Choroid plexus epithelial cell (primary cell): ENCODE measurements around the gene CPN2.

Experiments used
- DNase-seq: peaks from one replicate; pipeline ENCODE4 v3.0.0-alpha.2; 2010; ENCODE audit warnings: low read depth
- H3K4me3 ChIP-seq: 2 replicates; pipeline ENCODE4 v1.5.1; 2011; ENCODE audit warnings: low read depth, mild to moderate bottlenecking, control low read depth, low read length, moderate library complexity
- TF ChIP-seq, protein P1 (sequence below): conservative IDR thresholded peaks from 2 replicates; pipeline ENCODE4 v1.5.1; 2011; ENCODE audit warnings: low read depth, mild to moderate bottlenecking, control low read depth, inconsistent platforms, low read length, moderate library complexity

Gene CPN2

DNA sequence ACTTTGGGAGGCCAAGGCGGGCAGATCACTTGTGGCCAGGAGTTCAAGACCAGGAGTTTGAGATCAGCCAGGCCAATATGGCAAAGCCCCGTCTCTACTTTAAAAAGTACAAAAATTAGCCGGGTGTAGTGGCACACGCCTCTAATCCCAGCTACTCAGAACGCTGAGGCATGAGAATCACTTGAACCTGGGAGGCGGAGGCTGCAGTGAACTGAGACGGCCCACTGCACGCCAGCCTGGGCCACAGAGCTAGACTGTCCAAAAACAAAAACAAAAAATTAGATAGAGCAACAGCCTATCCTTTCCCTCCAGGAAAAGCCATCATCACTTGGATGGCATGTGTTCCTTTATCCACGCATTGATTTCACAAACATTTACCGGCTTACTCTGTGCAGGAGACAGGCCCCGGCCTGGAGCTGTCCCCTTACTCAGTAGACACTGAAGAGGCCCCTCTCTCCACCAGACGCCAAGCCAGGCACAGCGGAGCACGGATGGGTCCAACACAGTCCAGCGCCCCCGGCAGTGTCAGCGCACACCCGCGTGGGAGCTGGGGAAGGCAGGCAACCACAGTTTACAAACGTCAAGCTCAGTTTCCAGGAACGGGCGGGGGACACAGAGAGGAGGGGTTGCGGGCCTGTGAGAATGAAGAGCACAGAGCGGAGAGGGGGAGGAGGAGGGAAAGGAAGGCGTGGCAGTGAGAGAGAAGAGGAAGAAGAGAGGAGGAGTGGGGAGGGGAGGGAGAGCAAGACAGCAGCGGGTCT lies 44.8 kb upstream of the CPN2 start:
- TF ChIP-seq, protein P1, sequence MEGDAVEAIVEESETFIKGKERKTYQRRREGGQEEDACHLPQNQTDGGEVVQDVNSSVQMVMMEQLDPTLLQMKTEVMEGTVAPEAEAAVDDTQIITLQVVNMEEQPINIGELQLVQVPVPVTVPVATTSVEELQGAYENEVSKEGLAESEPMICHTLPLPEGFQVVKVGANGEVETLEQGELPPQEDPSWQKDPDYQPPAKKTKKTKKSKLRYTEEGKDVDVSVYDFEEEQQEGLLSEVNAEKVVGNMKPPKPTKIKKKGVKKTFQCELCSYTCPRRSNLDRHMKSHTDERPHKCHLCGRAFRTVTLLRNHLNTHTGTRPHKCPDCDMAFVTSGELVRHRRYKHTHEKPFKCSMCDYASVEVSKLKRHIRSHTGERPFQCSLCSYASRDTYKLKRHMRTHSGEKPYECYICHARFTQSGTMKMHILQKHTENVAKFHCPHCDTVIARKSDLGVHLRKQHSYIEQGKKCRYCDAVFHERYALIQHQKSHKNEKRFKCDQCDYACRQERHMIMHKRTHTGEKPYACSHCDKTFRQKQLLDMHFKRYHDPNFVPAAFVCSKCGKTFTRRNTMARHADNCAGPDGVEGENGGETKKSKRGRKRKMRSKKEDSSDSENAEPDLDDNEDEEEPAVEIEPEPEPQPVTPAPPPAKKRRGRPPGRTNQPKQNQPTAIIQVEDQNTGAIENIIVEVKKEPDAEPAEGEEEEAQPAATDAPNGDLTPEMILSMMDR, result no peak
- DNase-seq, result peak; percentile 31
- no peak overlapping the region for H3K4me3 ChIP-seq

DNA sequence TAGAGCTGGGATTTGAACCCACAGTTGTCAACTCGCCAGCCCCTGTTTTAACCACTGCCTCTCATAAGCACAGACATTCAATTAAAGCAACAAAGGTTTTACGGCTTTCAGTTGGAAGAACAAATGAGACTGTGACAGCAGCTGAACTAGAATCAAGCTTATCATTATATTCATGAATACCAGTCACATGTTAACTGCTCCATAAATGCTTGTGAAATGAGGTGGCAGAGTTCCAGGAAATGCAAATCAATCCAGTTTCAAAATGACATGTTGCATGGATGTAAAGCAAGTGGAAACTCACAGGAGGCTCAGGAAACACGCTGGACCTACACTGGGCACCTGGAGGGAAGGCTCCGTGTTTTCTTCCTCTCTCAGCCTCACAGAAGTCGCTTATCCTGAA lies 44.1 kb upstream of the CPN2 start:
- DNase-seq, result peak; percentile 20
- TF ChIP-seq, protein P1, result no peak

DNA sequence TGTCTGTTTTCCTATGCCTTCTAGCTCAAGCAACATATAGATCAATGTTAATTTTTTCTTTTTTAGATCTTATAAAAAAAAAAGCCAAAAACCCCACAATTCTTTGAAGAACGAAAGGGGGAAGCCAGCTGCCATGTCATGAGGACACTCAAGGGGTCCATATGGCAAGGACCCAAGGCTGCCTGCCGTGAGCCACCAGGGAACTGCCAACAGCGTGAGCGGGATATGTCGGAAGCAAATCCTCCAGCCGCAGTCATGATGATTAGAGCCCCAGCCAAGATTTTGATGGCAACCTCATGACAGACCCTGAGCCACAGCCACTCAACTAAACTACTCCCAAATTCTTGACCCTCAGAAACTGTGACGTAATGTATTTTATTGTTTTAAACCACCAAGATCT lies 41.4 kb upstream of the CPN2 start:
- DNase-seq, result no peak
- H3K4me3 ChIP-seq, result no peak overlapping the region
- TF ChIP-seq, protein P1, result no peak

More for the DNA sequence above, 44.1 kb upstream of the CPN2 start:
- no peak overlapping the region for H3K4me3 ChIP-seq

DNA sequence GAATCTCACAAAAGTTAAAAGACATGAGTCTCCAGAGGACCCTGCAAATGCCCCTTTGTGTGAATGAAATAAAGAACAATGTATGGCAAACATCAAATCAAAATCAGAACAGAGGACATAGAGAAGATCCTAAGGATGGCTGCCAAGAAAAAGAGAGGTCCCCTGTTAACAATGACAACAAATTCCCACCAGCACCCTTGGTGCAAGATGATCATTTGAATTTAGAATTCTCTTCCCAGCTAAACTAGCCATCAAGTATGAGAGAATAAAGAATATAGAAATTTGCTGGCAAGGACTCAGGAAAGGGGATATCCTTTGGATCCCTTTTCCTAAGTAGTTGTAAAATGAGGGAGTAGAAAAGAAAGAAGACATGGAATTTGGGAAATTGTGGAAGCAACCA lies 39.7 kb upstream of the CPN2 start:
- TF ChIP-seq, protein P1, result no peak
- no peak for DNase-seq
- no peak overlapping the region for H3K4me3 ChIP-seq

DNA sequence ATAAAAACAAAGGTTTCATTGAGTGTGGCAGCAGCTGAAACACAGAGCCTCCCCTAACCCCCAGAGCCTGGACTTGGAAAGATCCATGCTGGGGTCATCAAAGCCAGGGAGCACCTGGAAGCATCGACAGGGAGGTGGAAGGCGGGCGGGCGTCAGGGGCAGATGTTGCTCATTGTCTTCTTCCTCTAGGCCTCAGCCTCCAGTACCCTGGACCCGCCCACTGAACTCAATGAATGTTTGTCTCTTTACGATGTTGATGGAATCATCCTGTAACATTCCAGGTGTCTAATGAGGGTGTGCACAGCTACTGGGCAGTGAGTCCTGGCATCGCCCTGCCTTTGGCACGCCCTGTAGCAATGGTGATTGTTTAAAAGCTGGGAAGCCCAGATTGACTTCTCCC lies 38.1 kb upstream of the CPN2 start:
- H3K4me3 ChIP-seq, result no peak overlapping the region
- TF ChIP-seq, protein P1, result no peak
- no peak for DNase-seq

DNA sequence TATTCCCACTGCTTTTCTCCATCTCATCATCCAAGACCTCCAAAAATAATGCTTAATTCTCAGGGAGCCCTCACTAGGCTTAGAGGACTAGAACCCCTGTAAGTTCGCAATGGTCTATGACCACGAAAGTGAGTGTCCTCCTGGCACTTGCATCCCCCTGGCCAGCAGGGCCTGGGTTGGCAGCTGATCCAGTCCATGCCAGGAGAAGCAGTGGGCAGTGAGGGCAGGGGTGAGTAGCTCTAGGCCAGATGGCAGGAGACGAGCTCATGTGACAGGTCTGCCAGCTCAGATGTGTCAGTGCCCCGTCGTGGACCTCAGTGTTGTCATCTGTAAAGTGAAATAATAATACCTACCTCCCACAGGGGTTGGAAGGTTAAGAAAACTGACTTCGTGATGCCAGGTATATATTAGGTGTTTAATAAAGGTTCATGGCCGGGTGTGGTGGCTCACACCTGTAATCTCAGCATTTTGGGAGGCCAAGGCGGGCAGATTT lies 36.8 kb upstream of the CPN2 start:
- H3K4me3 ChIP-seq, result no peak overlapping the region
- TF ChIP-seq, protein P1, result no peak
- DNase-seq, result no peak

DNA sequence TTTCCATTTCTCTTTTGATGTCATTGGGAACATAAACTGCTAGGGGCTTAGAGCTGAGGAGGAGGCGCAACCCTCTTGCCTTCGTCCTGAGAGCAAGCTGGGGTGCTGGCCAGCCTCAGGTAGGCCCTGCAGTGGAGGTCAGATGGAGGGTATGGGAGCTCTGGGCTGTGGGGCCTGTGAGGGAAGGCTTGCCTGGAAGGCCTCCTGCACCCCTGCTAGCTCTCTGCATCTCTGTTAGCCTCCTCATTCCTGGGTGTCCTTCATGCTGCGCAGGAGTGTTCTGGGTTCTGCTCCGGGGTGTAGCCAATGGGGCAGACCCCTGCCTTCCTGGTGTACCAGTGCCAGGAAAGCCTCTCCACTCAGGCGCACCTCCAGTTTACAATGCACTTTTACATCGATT lies 36.1 kb upstream of the CPN2 start:
- no peak overlapping the region for H3K4me3 ChIP-seq
- TF ChIP-seq, protein P1, result no peak
- no peak for DNase-seq
